CD4-positive, alpha-beta T cell treated with Interleukin-17A for 4 hours (primary cell): ENCODE results near the gene SNAPC4.

Source experiments
- DNase-seq: peaks from one replicate; pipeline ENCODE4 v3.0.0-alpha.2; 2020; ENCODE audit warnings: mixed read lengths

Gene SNAPC4

GRCh38 chr9:136391737-136392537 lies 8.0 kb downstream of the SNAPC4 start:
- no peak for DNase-seq

GRCh38 chr9:136389396-136389795 lies 10.6 kb downstream of the SNAPC4 start:
- DNase-seq: no peak

GRCh38 chr9:136387217-136387616 lies 12.8 kb downstream of the SNAPC4 start:
- no peak for DNase-seq

DNA sequence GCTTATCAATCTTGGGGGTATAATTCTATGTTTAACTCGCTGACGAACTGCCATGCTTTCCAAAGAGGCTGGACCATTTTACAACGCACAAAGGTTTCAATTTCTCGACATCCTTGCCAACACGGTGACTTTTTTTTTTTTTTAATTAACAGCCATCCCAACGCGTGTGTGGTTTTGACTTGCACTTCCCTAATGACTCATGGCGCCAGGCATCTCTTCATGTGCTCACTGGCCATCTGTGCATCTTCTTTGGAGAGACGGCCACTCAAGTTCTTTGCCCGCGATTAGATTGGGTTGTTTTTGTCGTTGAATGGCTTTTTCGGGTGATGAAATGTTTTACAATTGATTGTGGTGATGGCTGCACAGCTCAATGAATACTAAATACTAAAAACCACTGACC lies 14.0 kb downstream of the SNAPC4 start:
- DNase-seq: no peak

GRCh38 chr9:136385015-136385414 lies 15.0 kb downstream of the SNAPC4 start:
- DNase-seq: no peak

DNA sequence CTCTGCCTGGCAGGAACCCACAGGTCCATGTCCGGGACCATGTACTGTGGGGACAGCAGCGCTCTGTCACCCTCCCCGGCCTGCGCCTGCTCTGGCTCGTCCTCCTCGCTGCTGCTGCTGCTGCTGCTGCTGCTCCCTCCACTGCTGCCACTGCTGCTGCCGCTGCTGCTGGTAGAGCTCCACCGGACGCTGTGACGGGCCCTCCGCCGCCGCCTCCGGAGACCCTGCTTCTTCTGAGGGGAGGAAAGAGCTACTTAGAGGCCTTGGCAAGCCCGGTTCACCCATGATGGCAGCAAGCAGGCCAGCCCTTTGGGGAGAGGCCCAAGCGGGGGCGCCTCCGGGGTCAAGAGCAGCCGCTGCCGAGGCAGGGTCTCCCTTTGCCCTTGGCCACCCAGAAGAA lies 16.5 kb downstream of the SNAPC4 start:
- no peak for DNase-seq

DNA sequence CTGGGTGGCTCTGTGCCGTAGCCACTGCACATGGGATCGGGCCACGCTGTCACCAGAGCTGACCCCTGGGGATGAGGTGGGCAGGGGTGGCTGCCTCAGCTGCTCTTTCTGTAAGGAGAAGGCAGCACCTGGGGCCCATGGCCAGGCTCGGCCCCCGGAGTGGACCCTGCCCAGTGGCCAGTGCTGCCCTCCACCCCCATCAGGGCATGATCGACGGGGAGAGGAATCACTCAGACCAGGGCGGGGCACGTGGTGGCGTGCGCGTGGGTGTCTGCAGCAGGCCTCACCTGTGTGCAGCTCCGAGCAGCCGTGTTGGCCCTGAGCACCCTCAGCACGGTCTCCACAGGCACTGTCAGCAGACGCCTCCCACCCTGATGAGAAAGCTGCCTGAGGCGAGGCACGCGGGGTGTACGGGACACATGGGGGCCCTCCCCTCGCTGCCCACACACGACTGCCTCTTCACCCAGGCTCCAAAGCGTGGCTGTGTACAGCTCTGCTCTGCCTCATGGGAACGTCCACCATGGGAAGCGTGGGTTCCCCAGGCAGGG lies 17.9 kb downstream of the SNAPC4 start:
- DNase-seq: no peak

DNA sequence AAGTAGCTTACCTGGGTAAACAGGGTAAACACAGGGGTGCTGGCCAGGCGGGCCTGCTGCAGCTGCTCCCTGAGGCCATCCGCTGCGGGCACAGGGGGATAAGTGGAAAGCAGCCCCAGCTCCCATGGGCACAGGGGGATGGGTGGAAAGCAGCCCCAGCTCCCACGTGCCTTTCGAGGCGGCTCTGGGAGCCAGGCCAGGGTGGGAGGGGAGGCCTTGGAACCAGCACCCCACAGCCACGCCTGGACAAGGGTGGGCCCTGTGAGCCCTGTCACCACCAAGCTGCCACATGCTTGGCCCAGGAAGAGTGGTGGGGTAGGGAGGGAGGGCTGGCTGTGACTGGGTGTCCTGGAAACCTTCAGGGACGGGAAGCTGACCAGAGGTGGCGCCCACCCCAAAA lies 18.7 kb downstream of the SNAPC4 start:
- no peak for DNase-seq

DNA sequence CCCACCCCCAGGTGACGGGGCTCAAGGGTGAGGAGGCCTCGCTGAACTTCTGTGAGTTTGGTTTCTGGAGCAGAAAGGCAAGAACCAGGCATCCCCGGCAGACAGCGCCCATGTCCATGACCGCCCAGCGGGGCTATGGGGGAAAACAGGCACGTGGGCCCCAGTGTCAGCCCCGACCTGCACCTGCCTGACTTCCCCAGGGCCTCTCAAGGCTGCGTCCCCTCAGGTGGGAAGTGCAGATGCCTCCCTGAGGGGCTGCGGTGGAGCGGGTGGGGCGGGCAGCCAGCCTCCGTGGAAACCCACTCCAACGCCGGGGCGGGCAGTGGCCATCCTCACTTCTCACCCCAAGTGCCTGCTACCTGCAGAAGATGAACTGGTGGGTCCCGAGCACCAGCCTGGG lies 19.6 kb downstream of the SNAPC4 start:
- no peak for DNase-seq

DNA sequence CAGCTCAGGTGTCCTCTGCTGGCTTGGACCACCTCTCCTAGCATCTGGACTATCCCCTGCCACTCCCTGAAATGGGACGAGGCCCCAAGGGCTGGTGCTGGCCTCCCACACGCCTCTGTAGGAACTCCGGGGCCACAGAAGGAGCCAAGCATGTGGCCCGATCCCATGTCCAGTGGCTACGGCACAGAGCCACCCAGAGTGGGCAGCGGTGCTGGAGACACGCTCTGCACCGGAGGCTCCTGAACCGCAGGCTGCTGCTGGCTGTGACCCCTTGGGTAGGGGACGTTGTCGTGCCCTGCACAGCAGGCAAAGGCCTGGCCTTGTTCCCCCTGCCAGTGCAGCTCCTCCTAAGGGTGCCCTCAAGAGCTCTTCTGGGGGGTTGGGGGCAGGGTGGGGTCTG lies 20.1 kb downstream of the SNAPC4 start:
- no peak for DNase-seq

DNA sequence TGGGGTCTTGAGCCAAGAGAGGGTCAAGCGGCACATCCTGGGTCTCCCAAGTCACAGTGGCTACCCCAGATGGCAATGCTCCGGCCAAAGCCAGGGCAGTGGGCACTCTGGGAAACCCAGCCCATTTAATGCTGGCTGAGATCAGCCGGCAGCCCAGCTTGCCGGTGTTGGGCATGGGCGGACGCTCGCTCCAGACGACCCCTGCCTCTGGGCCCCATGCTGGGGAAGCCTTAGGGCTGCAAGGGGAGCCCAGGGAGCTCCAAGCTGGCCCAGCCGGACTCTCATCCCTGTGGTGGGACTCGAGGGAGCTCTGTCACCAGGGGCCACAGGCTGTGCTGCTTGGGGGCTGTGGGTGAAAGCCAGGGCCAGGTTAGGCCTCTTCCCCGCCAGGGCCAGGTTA lies 20.6 kb downstream of the SNAPC4 start:
- DNase-seq: no peak

DNA sequence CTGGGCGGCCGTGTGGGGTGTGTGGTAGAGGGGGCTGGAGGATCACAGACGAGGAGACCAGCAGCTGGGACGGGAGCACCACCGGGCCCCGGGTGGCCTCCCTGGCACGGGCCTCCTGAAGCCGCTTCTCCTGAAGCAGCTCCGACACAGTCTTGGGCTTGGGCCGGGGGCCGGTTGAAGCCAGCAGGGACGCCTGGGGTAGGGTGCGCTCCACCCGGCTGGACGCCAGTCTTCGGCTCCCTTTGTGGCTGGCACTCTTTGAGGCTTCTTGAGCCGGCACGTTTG lies 21.0 kb downstream of the SNAPC4 start:
- no peak for DNase-seq

GRCh38 chr9:136378170-136379002 lies 21.6 kb downstream of the SNAPC4 start:
- no peak for DNase-seq

- no peak for DNase-seq
These were observed 22.4 kb downstream of the SNAPC4 start for GRCh38 chr9:136377341-136378169.

DNA sequence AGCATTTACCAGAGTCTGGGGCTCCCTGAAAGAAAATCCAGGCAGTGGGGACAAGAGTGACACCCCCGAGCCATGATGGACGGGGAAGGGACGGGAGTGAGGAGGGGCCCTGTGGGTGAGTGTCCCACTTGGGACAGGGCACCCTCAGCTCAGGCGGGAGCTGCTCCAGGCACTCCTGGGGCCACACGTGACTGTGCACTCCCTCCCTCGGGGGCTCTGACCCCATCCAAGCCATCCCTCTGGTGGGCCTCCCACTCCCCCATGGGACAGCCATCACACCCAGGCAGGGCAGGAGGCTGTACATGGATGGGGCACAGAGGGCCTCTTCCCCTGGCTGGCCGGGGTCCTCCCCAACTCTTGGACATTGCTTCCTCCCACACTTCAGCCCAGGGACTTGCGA lies 23.5 kb downstream of the SNAPC4 start:
- DNase-seq: no peak

- no peak for DNase-seq
These were observed 24.9 kb downstream of the SNAPC4 start for GRCh38 chr9:136375096-136375495.

GRCh38 chr9:136374183-136374575 lies 25.8 kb downstream of the SNAPC4 start:
- no peak for DNase-seq

- no peak for DNase-seq
These were observed 26.4 kb downstream of the SNAPC4 start, which contains the start of gene CARD9 for GRCh38 chr9:136373300-136374182. Gene CARD9 (minus strand): TSS chr9:136373669. CDS start chr9:136372078, 1,591 bp downstream.

- DNase-seq: no peak
These were observed 27.2 kb downstream of the SNAPC4 start for GRCh38 chr9:136372561-136373299.

DNA sequence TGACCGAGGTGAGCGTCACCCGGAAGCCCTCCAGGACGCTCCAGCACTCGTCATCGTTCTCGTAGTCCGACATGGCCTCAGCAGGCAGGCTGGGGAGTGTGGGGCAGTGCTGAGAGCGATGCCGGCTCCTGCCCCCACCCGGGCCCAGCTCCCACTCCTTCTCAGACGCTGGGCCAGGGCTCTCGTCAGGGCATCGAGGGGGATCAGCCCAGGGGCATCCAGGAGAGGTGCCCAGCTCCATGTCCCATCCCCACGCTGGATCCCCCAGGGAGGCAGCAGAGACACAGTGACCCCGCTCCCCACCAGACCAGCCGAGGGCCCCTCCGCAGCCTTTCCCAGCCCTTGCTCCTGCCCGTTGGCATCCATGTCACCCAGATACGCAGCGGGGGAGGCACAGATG lies 28.0 kb downstream of the SNAPC4 start:
- no peak for DNase-seq

- DNase-seq: no peak
These were observed 28.5 kb downstream of the SNAPC4 start for GRCh38 chr9:136371533-136371880.
